CMK (cell line): Measurements from ENCODE around the gene ASIC2.

ENCODE experiments used
- DNase-seq: peaks from one replicate; pipeline ENCODE4 v3.0.0-alpha.2; 2010; ENCODE audit warnings: low read depth

ASIC2 gene

GRCh38 chr17:33202796-33203495, 90.1 kb downstream of the ASIC2 start:
- DNase-seq: no peak

GRCh38 chr17:33202021-33202420, 91.1 kb downstream of the ASIC2 start:
- DNase-seq: no peak

- DNase-seq: no peak
Measured at GRCh38 chr17:33201283-33201682, 91.8 kb downstream of the ASIC2 start.

- no peak for DNase-seq
Measured at GRCh38 chr17:33200587-33200986, 92.5 kb downstream of the ASIC2 start.

- no peak for DNase-seq
Measured at GRCh38 chr17:33199571-33200510, 93.3 kb downstream of the ASIC2 start.

- no peak for DNase-seq
Measured at GRCh38 chr17:33198954-33199353, 94.1 kb downstream of the ASIC2 start.

- DNase-seq: no peak
Measured at GRCh38 chr17:33197342-33197741, 95.8 kb downstream of the ASIC2 start.

- DNase-seq: no peak
Measured at GRCh38 chr17:33196883-33197282, 96.2 kb downstream of the ASIC2 start.

- DNase-seq: no peak
Measured at GRCh38 chr17:33192951-33193911, 99.9 kb downstream of the ASIC2 start.

- no peak for DNase-seq
Measured at GRCh38 chr17:33183487-33184026, 109.5 kb downstream of the ASIC2 start.

- DNase-seq: no peak
Measured at GRCh38 chr17:33179151-33179550, 113.9 kb downstream of the ASIC2 start.

- DNase-seq: no peak
Measured at GRCh38 chr17:33178681-33179080, 114.4 kb downstream of the ASIC2 start.

GRCh38 chr17:33175562-33175961, 117.5 kb downstream of the ASIC2 start:
- no peak for DNase-seq

GRCh38 chr17:33171931-33172330, 121.2 kb downstream of the ASIC2 start:
- DNase-seq: no peak

- no peak for DNase-seq
Measured at GRCh38 chr17:33169580-33170285, 123.4 kb downstream of the ASIC2 start.

- no peak for DNase-seq
Measured at GRCh38 chr17:33167736-33168135, 125.4 kb downstream of the ASIC2 start.

GRCh38 chr17:33166472-33166871, 126.6 kb downstream of the ASIC2 start:
- no peak for DNase-seq

- no peak for DNase-seq
Measured at GRCh38 chr17:33164169-33164881, 128.8 kb downstream of the ASIC2 start.

- DNase-seq: no peak
Measured at GRCh38 chr17:33163533-33164168, 129.4 kb downstream of the ASIC2 start.

- no peak for DNase-seq
Measured at GRCh38 chr17:33154869-33155455, 138.1 kb downstream of the ASIC2 start.
